GM21515 (cell line): Measurements from ENCODE around the gene KCNH4.
"Not testable (repeated sequence)": the region's sequence is repeated elsewhere in the genome, so short reads cannot be mapped to it uniquely, and the experiment has no call there.

Experiments
- ATAC-seq: cut with Tn5 transposase; IDR thresholded peaks from one replicate; pipeline ENCODE4 v1.9.1; 2021; ENCODE audit not compliant: unreplicated experiment

Gene KCNH4

DNA sequence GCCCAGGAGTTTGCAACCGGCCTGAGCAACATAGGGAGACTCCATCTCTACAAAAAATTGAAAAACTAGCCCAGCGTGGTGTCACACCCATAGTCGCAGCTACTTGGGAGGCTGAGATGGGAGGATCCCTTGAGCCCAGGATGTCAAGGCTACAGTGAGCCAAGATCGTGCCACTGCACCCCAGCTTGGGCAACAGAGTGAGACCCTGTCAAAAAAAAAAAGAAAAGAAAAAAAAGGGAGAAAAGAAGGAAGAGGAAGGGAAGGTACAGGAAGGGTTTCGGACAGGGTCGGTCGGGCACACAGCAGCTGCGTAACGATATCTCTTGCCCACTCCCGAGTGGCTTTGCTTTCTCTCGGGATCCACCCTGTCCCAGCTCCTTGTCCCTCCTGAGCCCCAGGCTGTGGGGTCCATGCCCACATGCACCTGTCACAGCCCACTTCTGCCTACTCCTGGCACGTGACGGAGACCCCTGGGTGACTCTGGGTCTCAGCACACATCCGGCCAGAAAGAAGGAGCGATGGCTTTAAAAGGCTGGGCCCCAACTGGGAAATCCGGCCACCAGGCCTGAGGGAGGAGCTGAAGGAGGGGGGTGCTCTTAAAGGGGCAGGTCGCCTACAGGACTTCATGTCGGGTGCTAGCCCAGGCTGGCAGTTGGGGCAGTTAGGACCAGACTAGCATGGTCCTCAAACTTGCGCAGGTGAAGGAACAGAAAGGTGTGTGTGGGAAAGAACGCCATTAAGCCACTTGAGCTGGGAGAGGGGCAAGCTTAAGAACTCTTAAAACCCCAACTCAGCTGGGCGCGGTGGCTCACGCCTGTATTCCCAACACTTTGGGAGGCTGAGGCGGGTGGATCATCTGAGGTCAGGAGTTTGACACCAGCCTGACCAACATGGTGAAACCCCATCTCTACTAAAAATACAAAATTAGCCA lies 13.3 kb upstream of the KCNH4 start, which contains the start of gene GHDC:
Gene GHDC (minus strand): TSS at position 526 of the 931 bp plus-strand sequence. CDS start 913 bp downstream, outside the sequence.
- ATAC-seq: peak; percentile 73

DNA sequence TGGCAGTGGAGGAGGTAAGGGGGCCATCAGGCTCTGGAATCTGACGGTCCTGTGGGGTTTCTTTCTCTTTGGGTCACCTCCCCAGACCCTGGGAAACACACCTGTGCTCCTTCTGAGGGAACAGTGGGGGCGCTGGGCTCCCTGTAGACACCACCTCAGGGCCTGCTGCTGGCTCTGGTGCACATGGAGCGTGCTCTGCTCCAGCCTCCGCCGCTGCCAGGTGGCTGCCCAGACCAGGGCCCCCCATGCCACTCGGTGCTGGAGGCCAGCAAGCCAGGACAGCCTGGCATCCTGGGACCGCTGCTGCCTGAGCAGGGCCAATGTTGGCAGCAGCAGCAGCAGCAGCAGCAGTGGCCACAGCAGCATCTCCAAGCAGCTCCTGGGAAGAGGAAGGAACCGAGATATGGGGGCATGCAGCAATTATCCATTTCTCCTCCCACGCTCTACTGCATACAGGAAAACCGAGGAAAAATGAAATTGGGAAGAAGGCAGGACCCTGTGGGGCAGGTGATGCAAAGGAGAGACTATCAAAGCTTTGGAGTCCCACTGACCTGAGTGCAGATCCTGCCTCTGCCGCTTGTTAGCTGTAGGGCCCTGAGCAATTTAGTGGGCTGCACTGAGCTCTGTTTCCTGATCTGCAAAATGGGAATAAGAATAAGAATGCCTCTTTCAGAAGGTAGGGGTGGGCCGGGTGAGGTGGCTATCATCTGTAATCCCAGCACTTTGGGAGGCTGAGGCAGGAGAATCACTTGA lies 12.4 kb upstream of the KCNH4 start:
- ATAC-seq: no peak

DNA sequence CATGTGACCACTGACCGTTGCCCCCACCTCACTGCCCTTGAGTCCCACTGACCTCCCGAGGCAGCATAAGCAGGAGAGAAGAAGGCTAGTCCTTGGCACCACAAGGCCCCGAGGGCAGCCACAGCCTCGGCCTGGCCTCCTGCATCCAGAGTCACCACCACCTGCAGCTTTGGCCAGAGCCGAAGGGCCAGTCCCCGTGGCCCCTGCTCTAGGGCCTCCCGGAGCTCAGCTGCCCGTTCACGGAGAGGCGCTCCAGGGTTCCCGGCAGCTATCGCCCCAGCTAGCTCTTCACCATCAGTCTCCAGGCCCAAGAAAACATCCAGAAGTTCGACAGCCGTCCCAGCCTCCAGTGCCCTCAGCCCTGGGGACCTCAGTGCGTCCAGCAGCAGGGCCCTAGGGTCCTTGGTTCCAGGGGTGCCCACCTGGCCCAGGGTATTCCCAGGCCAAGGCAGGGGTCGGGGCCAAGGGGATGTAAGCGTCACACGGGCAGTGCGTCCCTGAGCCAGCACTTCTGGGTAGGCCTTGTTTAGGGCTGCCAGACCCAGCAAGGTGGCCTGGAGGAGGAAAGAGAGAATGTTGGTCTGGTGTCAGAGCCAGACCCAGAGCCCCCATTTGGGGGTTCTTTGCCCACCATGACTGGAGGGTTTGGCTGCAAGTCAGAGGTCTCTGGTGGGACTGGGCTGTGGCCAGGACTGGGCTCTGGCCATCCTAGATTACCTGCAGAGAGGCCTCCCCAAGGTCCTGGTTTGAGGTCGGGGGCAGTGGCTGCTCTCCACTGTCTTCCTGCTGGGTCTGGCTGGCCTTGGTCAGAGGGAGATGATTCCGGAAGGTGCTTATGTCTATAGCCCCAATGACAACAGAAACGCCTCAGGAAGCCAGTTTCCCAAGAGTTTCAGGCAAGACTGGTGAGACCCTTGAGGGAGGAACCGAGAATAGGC lies 11.5 kb upstream of the KCNH4 start:
- ATAC-seq: no peak

DNA sequence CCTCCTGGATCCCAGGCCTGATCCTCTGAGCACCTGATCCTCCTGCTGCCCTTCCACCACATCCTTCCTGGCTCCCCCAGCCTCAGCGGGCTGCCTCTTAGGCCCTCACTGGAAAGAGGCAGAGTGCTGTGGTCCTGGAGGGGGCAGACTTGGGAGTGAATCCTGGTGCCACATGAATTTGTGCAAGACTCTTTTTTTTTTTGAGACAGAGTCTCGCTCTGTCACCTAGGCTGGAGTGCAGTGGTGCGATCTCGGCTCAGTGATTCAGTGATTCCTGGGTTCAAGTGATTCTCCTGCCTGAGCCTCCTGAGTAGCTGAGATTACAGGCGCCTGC lies 10.3 kb upstream of the KCNH4 start:
- ATAC-seq: no peak

DNA sequence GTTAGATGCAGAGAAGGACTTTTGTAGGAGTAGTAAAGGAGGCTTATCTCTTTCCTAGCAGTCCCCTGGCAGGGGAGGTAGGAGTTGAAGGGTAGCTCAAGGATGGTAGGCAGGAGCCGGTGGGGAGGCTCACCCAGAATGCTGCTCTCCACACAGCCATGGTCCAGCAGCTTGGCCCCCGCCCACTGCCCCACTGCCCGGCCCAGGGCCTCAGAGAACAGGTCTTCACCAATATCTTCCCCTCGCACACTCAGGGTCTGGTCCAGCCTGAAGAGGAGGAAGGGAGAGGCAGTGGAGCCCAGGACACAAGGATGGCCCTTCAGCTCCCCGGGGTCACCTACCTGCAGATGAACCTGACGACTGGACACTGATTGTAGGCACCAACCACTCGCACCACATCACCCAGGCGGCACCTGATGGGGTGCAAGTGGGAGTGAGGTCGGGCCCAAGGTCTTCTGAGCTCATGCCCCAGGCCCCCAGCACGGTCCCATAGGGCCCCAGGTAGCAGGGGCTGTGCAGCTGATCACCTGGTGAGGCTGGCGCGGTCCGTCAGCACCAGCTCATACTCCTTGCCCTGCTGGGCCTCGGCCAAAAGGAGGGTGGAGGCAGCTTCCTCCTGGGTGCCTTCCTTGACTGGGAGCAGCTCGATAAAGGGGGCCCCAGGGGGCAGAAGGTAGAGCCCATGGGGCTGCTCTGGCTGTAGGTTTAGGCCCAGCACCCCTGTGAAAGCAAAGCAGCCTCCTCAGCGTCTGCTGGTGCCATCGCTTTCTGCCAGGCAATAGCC lies 9.7 kb upstream of the KCNH4 start:
- no peak for ATAC-seq

DNA sequence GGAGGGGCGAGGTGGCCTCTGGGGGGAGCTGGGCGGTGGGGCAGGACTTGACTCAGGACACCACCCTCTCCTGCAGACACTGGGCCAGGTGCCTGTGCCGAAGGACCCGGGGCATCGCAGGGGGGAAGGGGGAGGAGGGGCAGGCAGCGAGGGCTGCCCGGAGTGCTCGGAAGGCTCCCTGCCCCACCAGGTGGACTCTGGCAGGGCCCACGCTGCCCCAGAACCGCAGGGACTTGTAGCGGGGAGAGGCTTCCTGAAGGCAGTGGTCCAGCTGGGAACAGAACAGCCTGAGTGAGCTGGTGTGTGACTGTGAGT lies 8.7 kb upstream of the KCNH4 start:
- ATAC-seq: no peak

DNA sequence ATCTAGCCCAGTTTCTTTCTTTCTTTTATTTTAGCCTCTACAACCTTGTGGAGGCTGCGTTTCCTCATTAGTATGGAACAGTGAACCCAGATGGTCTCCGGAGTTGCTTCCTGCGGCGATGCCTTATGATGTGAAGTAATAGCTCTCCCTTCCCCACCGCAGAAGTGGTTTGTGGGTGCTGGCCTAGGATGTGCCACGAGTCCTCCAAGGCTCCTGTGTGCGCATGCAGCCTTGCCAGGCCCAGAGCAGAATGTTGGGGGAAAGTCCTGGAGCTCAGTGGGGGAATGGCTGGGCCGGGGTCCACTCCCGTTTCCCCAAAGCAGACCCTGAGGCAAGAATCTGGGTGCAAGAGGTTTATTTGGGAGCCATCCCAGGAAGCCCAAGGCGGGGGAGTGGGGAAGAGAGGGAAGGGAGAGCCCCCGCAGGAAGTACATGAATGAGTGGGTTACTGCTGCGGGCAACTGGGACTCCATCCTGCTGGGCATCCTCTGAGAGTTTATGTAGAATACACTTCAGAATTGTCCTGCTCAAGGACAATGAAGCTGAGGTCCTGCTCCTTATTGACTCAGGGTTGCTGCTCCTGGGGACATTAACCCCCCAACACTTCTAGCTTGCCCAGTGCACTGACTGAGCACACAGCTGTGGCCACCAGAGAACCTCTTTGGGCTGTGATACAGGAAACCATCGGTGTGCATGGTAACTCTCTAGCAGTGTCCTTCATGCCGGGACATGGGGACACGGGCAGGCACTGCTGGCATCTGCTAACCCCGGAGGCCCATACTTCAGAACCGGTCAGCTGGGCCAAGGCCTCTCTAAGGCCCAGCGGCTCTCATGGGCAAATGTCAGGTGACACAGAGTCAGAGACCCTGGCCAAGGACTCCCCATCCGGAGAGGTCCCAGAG lies 8.1 kb upstream of the KCNH4 start:
- ATAC-seq: no peak

- ATAC-seq: no peak
These were observed 6.9 kb upstream of the KCNH4 start for GRCh38 chr17:42187833-42188232.

GRCh38 chr17:42186191-42186590 lies 5.2 kb upstream of the KCNH4 start:
- not testable (repeated sequence) for ATAC-seq

GRCh38 chr17:42185621-42185930 lies 4.6 kb upstream of the KCNH4 start:
- ATAC-seq: no peak

DNA sequence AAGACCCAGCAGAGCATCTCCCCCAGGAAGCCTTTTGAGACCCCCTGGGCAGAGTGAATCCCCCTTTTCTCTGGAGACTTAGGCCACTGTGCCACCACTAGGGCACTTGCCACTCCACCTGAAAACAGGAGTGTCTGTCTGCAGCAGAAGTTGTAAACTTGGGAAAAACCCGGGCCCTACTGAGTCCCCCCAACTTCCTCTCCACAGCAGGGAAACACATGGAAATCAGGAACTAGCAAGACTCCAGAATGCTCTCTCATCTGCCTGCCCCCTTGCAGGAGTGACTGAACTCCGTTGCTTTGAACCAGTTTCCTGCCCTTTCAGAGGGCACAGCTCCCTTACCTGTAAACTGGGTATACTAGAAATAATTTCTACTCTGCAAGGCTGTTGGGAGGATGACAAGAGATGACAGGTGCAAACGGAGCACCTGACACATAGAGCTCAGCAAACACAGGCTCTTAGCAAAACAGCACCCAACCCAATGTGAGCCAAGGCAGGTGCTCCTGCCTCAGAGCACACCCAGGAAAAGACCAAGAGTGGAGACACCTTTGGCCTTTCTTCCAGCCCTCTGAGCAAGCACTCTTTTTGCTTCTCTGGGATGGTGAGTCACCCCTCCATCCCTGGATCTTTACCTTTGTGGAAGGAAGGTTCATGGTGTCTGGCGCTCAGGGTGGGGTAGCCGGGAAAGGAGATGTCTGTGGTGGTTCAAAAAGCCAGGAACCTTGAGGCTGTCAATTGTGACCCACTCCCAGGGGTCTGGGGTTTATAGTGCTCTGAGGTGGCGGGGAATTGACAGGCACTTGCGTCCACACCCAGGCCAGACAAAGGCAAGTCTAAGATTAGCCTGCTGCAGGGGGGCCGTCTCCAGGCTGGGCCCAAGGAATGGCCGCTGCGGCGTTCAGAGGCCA lies 4.0 kb upstream of the KCNH4 start, which contains the start of gene HCRT:
Gene HCRT (minus strand): TSS at position 740 of the 908 bp plus-strand sequence. CDS start 87 bp downstream, at position 653.
- no peak for ATAC-seq

DNA sequence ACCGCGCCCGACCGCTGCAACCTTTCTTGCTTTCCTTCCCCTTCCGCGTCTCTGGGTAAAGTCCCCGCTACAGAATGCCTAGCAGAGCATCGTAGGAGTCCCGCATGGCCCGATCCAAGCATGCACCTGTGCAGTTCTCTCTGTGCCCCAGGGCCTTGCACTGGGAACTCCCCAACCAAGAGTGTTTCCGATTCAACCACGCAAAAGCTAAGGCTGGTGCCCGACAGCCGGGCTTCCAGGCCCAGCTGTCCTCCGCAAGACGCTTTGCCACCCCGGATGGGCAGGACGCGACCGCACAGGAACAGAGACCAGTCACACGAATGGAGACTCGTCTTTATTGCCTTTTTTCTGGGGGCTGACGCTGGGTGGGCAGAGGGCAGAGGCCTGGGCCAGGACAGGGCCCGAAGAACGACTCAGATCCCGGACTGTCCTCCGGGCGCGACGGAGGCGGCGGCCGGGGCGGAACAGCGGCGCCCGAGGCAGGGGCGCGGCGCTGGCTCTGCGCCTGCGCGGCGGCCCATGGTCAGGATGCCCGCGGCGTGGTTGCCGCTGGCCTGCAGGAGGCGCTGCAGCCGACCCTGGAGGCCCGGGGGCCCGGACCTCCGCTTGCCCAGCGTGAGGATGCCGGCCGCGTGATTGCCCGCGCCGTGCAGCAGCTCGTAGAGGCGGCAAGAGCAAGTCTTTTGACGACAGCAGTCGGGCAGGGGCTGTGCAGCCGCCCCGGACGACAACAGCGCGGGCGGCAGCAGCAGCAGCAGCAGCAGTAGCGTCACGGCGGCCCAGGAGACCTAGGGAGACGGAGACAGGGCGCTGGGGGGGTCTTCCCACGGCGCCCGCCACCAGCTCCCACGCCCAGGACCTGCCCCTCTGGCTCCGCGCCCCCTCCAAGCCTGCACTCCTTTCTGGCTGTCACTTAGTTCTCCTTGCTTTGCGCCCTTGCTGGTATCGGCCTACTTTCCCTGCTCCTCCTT lies 3.1 kb upstream of the KCNH4 start:
- peak; percentile 44 for ATAC-seq

DNA sequence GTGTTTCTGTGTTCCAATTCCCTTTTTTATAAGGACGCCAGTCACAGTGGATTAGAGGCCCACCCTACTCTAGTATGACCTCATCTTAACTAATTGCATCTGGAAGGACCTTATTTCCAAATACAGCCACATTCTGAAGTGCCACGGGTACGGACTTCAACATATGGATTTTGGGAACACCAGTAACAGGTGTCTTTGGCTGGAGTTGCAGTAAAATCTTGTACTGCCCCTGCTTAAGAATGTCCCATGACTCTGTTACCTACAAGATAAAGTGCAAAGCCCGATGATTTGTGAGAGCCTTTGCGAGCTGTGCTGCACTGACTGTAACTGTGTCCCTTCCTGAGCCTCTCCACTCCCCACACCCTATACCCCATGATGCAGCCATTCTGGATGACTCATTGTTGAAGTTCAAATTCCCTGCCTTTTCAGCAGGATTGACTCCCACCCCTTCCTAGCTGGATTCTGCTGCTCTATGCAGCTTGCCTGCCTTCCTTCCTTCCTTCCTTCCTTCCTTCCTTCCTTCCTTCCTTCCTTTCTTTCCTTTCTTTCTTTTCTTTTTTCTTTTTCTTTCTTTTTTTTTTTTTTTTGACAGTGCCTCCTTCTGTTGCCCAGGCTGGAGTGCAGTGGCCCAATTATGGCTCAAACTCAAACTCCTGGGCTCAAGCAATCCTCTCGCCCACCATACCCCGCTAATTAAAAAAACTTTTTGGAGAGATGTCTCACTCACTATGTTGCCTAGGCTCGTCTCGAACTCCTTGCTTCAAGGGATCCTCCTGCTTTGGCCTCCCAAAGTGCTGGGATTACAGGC lies 2.2 kb upstream of the KCNH4 start:
- ATAC-seq: no peak

DNA sequence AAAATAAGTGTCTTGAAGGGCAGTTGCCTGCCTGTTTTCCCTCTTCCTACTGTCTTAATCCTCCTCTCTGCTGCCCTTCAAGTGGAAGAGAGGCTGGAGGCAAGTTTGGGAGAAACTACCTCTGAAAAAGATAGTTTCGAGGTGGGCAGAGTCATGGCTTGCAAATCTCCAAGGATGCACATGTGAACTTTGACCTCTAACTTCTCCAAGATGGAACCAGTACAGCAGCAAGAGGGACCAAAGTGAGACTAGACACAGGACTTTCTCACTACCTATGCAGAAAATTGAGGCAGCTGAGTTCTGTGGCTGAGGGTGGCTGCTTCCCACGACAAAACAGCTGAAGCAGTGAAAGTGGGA lies 887 bp upstream of the KCNH4 start:
- no peak for ATAC-seq

DNA sequence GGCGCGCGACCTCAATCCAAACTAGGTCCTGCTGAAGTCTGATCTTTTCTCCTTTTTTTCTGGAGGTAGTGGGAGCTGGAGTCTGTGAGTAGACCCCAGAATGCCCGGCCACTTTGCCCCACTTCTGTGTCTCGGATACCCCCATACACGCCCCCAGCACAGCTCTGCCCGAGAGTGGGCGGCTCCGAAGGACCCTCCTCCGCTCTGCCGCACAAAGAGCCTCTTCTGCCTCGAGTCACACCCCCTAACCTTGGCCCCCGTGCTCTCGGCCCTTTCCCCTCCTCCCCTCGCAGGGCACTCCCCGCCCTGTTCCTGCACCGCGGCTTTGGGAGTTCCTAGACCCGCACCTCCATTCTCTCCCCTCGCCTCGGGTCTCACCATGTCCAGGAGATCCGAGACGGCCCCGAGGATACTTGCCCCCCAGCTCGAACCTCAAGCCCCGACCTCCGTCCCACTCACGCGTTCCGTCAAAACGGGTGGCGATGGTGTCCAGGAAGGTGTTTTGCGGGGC lies 476 bp downstream of the KCNH4 start:
- no peak for ATAC-seq

DNA sequence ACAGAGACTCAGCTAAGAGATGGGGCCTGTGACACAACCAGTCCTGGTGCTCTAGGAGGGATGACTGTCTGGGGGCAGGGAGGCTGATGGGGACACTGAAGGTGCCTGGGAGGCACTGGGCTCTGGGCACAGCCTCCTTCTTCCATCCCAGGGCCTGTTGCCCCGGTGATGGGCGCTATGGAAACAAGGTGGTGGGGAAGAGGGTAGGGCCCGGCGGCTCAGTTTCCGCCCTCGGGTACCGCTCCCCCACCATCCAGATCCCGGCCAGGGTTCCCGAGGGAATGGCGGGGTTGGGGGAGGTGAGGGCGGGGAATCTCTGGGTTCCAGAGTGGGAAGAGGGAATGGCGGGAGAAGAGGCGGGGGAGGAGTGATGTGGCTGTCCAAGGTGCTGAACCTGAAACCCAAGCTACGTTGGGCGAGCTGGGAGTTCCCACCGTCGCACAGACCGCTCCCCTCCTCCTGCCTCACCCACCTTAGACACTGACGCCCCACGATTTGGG lies 981 bp downstream of the KCNH4 start:
- ATAC-seq: no peak
